HepG2 (cell line): ENCODE measurements around the gene EFCAB14.

Experiments used
- RNF219 ChIP-seq: sonication (generic); formaldehyde crosslinking; IDR thresholded peaks from 2 replicates; pipeline ENCODE4 v1.5.0; 2020; ENCODE audit warnings: mild to moderate bottlenecking, missing genetic modification reagents
- ZNF547 ChIP-seq: sonication (generic); formaldehyde crosslinking; IDR thresholded peaks from 2 replicates; pipeline ENCODE4 v1.5.1; 2020; ENCODE audit warnings: mild to moderate bottlenecking, missing genetic modification reagents

DNA sequence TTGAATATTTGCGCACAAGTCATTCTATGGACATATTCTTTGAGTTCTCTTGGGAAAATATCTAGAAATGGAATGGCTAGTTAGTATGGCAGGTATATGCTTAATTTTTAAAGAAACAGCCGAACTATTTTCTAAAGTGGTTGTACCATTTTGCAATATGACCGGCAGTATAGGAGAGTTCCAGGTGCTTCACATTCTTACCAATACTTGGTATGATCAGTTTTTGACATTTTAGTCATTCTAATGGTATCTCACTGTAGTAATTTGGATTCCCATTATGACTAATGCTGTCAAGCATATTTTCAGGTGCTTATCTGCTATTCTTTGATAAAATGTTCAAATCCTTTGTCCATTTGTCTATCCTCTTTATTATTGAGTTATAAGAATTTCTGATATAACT, 71.3 kb downstream of the EFCAB14 start:
- no peak for TF ChIP-seq RNF219
- no peak for TF ChIP-seq ZNF547 (CRISPR knock-in tag)
